Tibial artery (tissue), 4 donors: ENCODE results near the gene SLC13A3.

Experiments used
- DNase-seq, 2 donors: peaks; one replicate each; pipeline ENCODE4 v3.0.0-alpha.2; 2019
- H3K27ac ChIP-seq, 2 donors: fragments of 200-600 bp; sonication (generic) in 1 of 2; 1 replicate in 1 of 2; 2 replicates in 1 of 2; pipeline ENCODE4 v1.5.1; 2018 to 2019; ENCODE audit warnings: mild to moderate bottlenecking in 1 of 2
- H3K27me3 ChIP-seq, 2 donors: fragments of 200-600 bp; sonication (generic) in 1 of 2; one replicate each; pipeline versions ENCODE4 v1.5.1 to v1.6.0; 2016 to 2019
- H3K36me3 ChIP-seq, 3 donors: fragments of 200-600 bp; sonication (generic) in 2 of 3; one replicate each; pipeline ENCODE4 v1.5.1; 2016 to 2019; ENCODE audit warnings: mild to moderate bottlenecking in 2 of 3
- H3K4me1 ChIP-seq, 4 donors: fragments of 200-600 bp; sonication (generic) in 2 of 4; 1 replicate in 3 of 4; 2 replicates in 1 of 4; pipeline ENCODE4 v1.5.1; 2016 to 2019
- H3K4me3 ChIP-seq, 2 donors: fragments of 200-600 bp; sonication (generic) in 1 of 2; 1 replicate in 1 of 2; 2 replicates in 1 of 2; pipeline ENCODE4 v1.5.1; 2018 to 2019; ENCODE audit warnings: mild to moderate bottlenecking in 2 of 2
- H3K9me3 ChIP-seq, 3 donors: fragments of 200-600 bp; sonication (generic) in 1 of 3; one replicate each; pipeline ENCODE4 v1.5.1; 2016 to 2019
- intact Hi-C: fragments of 100-400 bp; cut with DNase I; formaldehyde crosslinking; loops from one replicate; pipeline ENCODE4 v1.15.0; 2023; ENCODE audit warnings: low total_unique reads
- TF ChIP-seq, protein P1 (sequence below), 2 experiments: fragments of 200-600 bp in 1 of 2; fragments of 450-650 bp in 1 of 2; IDR thresholded peaks; one replicate each; pipeline ENCODE4 v1.5.1; 2017 to 2019; ENCODE audit warnings: antibody characterized with exemption in 2 of 2, mild to moderate bottlenecking in 1 of 2, moderate library complexity in 1 of 2

SLC13A3 gene

DNA sequence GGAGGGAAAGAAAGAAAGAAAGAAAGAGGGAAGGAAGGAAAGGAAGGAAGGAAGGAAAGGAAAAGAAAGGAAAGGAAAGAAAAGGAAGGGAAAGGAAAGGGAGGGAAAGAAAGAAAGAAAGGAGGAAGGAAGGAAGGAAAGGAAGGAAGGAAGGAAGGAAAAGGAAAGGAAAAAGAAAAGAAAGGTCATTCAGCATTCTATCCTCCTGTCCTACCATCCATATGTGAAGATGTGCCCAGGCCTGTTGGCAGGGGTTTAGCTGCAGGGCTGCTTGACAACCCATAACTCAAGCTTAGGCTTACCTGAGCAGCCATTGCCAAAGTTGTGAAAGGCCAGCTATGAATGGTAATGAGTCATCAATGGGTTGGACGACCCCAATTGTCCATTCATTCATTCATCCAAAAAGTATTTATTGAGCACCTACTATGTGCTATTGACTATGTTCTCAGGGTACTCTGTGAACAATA lies 50.9 kb downstream of the SLC13A3 start:
- Histone ChIP-seq H3K4me1 (no peaks in the 10 kb centered on the region), H3K9me3 (no peaks in the 10 kb centered on the region), H3K4me3 (no peak overlapping the region), H3K27ac (no peak overlapping the region), H3K36me3 (no peaks in the 10 kb centered on the region), H3K27me3 (no peaks in the 10 kb centered on the region)
- TF ChIP-seq, protein P1, sequence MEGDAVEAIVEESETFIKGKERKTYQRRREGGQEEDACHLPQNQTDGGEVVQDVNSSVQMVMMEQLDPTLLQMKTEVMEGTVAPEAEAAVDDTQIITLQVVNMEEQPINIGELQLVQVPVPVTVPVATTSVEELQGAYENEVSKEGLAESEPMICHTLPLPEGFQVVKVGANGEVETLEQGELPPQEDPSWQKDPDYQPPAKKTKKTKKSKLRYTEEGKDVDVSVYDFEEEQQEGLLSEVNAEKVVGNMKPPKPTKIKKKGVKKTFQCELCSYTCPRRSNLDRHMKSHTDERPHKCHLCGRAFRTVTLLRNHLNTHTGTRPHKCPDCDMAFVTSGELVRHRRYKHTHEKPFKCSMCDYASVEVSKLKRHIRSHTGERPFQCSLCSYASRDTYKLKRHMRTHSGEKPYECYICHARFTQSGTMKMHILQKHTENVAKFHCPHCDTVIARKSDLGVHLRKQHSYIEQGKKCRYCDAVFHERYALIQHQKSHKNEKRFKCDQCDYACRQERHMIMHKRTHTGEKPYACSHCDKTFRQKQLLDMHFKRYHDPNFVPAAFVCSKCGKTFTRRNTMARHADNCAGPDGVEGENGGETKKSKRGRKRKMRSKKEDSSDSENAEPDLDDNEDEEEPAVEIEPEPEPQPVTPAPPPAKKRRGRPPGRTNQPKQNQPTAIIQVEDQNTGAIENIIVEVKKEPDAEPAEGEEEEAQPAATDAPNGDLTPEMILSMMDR (IDR thresholded peaks at IDR 0.05) = no peak
- no peak for DNase-seq
- intact Hi-C loops = no loop called here

DNA sequence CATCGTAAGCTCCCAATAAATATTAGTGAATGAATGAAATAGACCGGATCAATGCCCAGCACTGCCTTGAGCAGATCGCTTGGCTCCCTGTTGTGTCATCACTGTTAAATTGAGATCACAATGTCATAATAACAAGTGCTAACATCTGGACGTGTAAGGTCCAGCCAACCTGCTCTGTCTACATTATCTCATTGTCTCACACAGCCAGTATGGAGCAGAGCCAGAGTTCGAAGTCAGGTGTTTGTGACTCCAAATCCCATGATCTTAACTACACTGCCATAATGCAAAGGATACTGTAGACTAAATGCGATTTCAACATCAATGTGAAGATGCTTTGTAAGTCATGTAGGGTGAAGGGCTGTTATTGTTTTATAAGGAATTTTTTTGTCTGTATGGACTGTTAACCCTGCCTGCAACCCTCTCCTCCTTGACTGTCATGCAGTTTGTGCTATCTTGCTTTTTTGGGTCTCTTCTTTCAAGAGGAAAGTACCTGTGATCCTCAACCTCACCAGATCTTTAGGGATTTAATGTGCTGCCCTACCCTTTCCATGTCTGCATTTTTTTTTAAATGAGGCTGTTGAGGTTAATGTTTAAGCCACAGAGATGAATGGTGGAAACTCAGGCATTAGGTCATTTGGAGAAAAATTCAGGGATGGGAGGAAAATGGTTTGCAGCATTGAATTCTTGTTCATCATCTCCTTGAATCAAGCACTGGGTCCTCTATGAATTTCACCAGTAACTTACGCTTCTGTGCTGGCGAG lies 51.9 kb downstream of the SLC13A3 start:
- no peaks in the 10 kb centered on the region for H3K4me1 ChIP-seq
- TF ChIP-seq, protein P1 (IDR thresholded peaks at IDR 0.05) = no peak
- no peaks in the 10 kb centered on the region for H3K9me3 ChIP-seq
- intact Hi-C loops = no loop called here
- no peak overlapping the region for H3K4me3 ChIP-seq
- no peak overlapping the region for H3K27ac ChIP-seq
- H3K36me3 ChIP-seq = no peaks in the 10 kb centered on the region
- DNase-seq = no peak
- no peaks in the 10 kb centered on the region for H3K27me3 ChIP-seq

DNA sequence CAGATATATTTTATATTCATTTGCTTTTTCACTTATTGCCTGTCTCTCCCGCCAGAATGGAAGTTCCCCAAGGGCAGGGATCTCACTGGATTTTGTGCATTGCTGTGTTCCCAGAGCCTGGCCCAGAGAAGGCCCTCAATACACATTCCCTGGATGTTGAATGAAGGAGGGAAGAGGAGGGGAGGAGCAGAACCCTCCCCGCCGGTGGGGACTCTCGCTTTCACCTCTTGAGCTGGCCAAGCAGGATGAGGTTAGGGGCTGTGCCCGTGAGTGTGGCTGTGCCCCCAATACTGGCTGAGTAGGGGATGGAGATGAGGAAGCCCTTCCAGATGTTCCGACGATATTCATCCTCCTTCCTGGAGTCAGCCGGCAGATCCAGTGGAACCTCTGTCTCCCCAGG lies 55.3 kb downstream of the SLC13A3 start:
- H3K9me3 ChIP-seq = no peaks in the 10 kb centered on the region
- TF ChIP-seq, protein P1 (IDR thresholded peaks at IDR 0.05) = no peak

DNA sequence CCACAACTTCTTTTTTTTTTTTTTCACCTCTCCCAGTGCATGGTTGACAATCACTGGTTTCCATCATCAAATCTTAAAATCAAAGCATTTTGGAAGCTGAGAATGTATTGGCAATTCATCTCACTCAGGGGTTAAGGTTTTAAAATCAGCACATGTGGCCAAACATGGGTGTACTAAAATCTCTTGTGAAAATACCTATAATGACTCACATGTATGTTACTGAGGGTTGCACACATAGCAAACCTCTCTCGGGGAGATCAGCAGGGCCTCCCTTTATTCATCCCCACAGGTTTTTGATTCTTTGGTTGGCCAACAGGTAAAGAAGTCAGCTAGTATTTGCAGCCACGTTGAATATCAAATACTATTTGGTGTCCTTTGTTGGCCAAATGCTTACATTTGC lies 56.5 kb downstream of the SLC13A3 start:
- Histone ChIP-seq H3K9me3 (no peaks in the 10 kb centered on the region), H3K4me3 (no peak overlapping the region), H3K36me3 (no peaks in the 10 kb centered on the region), H3K4me1 (no peaks in the 10 kb centered on the region), H3K27ac (no peak overlapping the region), H3K27me3 (no peaks in the 10 kb centered on the region)
- intact Hi-C loops = no loop called here
- TF ChIP-seq, protein P1 (IDR thresholded peaks at IDR 0.05) = no peak
- DNase-seq = no peak

More for the DNA sequence above, 55.3 kb downstream of the SLC13A3 start:
- intact Hi-C loops = no loop called here
- DNase-seq = no peak
- Histone ChIP-seq H3K27me3 (no peaks in the 10 kb centered on the region), H3K36me3 (no peaks in the 10 kb centered on the region), H3K4me1 (no peaks in the 10 kb centered on the region), H3K27ac (no peak overlapping the region), H3K4me3 (no peak overlapping the region)

DNA sequence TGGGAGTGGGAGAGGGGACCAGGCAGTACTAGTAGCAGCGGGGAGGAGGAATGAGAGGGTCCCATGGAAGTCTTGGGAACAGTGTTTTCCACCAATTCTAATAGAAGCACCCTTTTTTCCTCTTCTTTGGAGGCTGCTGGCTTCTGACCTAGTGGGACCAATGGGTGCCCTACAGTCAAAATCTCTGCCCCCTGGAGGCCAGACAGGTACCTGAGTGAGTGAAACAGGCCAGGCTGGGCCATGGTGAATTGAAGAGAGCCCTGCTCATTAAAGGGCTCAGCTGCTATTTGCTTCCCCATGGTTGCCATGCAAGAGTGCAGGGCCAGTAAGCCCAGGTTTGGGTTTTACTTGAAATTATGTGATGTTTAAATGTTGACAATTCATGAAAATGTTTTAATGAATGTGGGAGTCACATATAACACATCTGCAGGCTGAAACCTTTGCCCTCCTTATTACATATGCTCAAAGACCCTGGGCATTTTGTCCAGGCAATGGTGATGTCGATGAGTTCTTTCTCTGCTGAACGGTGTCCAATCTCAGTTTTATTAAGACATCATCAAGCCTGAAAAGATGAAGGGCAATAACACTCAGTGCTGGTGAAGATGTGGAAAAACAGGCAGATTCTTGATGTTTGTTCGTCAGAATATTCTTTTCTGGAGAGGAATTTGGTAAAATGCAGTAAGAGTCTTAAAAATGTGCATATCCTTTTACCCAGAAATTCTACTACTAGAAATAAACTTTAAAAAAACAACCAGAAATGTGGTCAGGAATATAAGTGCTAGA lies 58.5 kb downstream of the SLC13A3 start:
- H3K4me1 ChIP-seq = no peaks in the 10 kb centered on the region
- intact Hi-C loops = no loop called here

More for the DNA sequence above, 58.5 kb downstream of the SLC13A3 start:
- Histone ChIP-seq H3K4me3 (no peak overlapping the region), H3K36me3 (no peaks in the 10 kb centered on the region), H3K27me3 (no peaks in the 10 kb centered on the region), H3K27ac (no peak overlapping the region), H3K9me3 (no peaks in the 10 kb centered on the region)
- no peak for DNase-seq
- TF ChIP-seq, protein P1 (IDR thresholded peaks at IDR 0.05) = no peak
